Measurements from ENCODE around the gene FAM171A2. TPM values are rescaled to one million over a fixed set of nuclear protein-coding genes. Genes with fewer than 3 reads are reported as not detected.

Gene FAM171A2
- total and polyA plus RNA-seq, 2 donors (not counting 1 experiment from before 2014, with no cell fraction given), result 1.7 to 5.0 TPM

DNA sequence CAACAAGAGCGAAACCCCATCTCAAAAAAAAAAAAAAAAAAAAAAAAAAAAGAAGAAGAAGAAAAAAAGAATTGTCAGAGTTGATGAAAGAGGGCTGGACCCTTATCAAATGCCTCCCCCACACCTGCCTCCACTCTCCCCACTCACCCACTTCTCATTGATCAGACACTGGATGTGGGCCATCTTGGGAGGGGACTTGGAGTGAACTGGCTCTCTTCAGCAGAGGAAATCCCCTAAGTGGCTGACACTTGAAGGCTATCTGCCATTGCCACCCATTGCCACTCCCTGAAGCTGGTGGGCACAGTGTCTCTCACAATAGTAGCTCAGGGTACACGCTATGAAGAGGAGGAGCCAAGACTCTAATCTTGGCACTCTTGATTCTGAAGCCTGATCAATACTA, 24.2 kb upstream of the FAM171A2 start:
- H3K9me3 ChIP-seq (ENCODE audit: control insufficient read depth, insufficient read depth, low read depth, low read length), result no peaks in the 10 kb centered on the region
- no peak overlapping the region for H3K9ac ChIP-seq (ENCODE audit: insufficient read depth, low read length)
- no peak overlapping the region for H3K27ac ChIP-seq (ENCODE audit: insufficient read depth, low read length)
- no peaks in the 10 kb centered on the region for H4K20me1 ChIP-seq (ENCODE audit: control insufficient read depth, extremely low read depth, insufficient read depth, low read length)
- H3K36me3 ChIP-seq (ENCODE audit: control insufficient read depth, insufficient read depth, low read length), result no peaks in the 10 kb centered on the region
- no peak for DNase-seq (ENCODE audit: low read depth in 2 of 2)
- H3K79me2 ChIP-seq (ENCODE audit: control insufficient read depth, insufficient read depth, low read length), result no peaks in the 10 kb centered on the region
- no peak overlapping the region for H3K4me2 ChIP-seq (ENCODE audit: extremely low read depth, insufficient read depth, low read length)
- peaks cover 24% of the 10 kb centered on the region for H3K27me3 ChIP-seq (ENCODE audit: control insufficient read depth, insufficient read depth, low read length)
- no peak for TF ChIP-seq EZH2 (IDR thresholded peaks at IDR 0.05; ENCODE audit: low read length, missing control alignments)
- TF ChIP-seq, protein P1, sequence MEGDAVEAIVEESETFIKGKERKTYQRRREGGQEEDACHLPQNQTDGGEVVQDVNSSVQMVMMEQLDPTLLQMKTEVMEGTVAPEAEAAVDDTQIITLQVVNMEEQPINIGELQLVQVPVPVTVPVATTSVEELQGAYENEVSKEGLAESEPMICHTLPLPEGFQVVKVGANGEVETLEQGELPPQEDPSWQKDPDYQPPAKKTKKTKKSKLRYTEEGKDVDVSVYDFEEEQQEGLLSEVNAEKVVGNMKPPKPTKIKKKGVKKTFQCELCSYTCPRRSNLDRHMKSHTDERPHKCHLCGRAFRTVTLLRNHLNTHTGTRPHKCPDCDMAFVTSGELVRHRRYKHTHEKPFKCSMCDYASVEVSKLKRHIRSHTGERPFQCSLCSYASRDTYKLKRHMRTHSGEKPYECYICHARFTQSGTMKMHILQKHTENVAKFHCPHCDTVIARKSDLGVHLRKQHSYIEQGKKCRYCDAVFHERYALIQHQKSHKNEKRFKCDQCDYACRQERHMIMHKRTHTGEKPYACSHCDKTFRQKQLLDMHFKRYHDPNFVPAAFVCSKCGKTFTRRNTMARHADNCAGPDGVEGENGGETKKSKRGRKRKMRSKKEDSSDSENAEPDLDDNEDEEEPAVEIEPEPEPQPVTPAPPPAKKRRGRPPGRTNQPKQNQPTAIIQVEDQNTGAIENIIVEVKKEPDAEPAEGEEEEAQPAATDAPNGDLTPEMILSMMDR (conservative IDR thresholded peaks at IDR 0.05 in 1 of 2, IDR thresholded peaks at IDR 0.05 in 1 of 2; ENCODE audit: low read depth in 1 of 2, low read length in 2 of 2), result no peak
- H3K4me1 ChIP-seq (ENCODE audit: control insufficient read depth, extremely low read depth, insufficient read depth, low read length), result peaks cover 5% of the 10 kb centered on the region
- H3K4me3 ChIP-seq (replicated peaks in 1 of 4; ENCODE audit: control extremely low read depth in 1 of 4, insufficient read depth in 1 of 4, low read depth in 3 of 4, low read length in 4 of 4), result no peak overlapping the region
- no peak overlapping the region for H2AFZ ChIP-seq (ENCODE audit: low read length)

DNA sequence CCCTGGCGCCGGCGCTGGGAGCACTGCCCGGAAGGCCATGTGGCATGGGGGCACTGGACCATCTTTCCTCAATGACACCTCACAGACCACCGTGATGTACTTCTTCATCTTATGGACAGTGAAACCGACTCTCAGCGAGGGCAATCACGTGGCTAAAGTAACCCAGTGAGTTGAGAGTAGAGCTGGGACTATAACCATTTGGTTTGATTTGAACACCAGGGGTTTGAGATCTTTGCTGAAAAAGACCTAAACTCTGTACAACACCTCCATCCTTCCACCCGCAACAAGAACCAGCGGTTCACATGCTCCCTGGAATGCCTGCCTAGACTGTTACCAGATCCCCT, 22.5 kb upstream of the FAM171A2 start:
- Histone ChIP-seq H3K27ac (ENCODE audit: insufficient read depth, low read length) (no peak overlapping the region), H3K4me1 (ENCODE audit: control insufficient read depth, extremely low read depth, insufficient read depth, low read length) (peaks cover 5% of the 10 kb centered on the region), H3K9ac (ENCODE audit: insufficient read depth, low read length) (no peak overlapping the region), H3K4me2 (ENCODE audit: extremely low read depth, insufficient read depth, low read length) (peak overlapping the region; percentile 94), H3K4me3 (replicated peaks in 1 of 4; ENCODE audit: control extremely low read depth in 1 of 4, insufficient read depth in 1 of 4, low read depth in 3 of 4, low read length in 4 of 4) (no peak overlapping the region), H3K79me2 (ENCODE audit: control insufficient read depth, insufficient read depth, low read length) (no peaks in the 10 kb centered on the region), H4K20me1 (ENCODE audit: control insufficient read depth, extremely low read depth, insufficient read depth, low read length) (no peaks in the 10 kb centered on the region), H3K9me3 (ENCODE audit: control insufficient read depth, insufficient read depth, low read depth, low read length) (no peaks in the 10 kb centered on the region), H2AFZ (ENCODE audit: low read length) (no peak overlapping the region), H3K27me3 (ENCODE audit: control insufficient read depth, insufficient read depth, low read length) (peaks cover 29% of the 10 kb centered on the region), H3K36me3 (ENCODE audit: control insufficient read depth, insufficient read depth, low read length) (no peaks in the 10 kb centered on the region)
- TF ChIP-seq EZH2 (IDR thresholded peaks at IDR 0.05; ENCODE audit: low read length, missing control alignments), result no peak
- TF ChIP-seq, protein P1 (conservative IDR thresholded peaks at IDR 0.05 in 1 of 2, IDR thresholded peaks at IDR 0.05 in 1 of 2; ENCODE audit: low read depth in 1 of 2, low read length in 2 of 2), result no peak
- no peak for DNase-seq (ENCODE audit: low read depth in 2 of 2)

DNA sequence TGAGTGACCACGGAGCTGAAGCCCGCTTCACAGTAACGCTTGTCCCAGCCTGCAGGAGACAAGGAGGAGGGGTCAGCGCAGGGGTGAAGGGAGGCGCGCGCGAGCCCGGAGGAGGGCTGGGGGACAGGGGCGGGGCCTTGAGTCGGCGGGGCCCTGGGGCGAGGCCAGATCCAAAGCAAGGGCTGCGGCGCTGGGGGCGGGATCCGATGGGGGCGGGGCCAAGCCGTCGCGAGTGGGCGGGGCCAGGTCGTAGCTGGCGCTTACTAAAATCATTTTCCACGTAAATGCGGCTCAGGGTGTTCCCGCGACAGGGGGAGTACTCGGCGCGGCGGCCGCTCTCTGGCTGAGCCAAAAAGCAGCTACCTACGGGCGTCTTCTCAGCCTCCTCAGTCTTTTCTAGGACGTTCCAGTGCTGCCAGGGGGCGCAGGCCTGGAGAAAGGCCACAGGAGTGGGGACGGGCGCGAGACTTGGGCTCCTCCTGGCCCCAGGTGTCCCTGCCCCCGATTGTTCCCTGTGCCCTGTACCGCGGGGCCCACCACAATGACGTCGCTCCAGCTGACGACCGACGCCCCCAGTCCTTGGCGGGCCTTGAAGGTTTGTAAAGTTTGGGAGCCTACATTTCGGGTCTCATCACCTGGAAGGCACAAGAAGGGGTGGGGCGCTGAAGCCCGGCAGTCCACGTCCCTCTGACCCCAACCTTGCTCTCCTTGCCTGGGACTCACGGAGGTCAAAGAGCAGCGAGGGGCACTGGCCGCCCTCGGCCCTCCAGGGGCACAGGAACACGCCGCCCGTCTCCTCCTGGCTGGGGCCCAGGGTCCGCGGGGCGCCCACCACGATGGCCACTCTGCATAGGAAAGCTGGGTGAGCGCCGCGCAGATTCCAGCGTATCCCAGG, 21.9 kb upstream of the FAM171A2 start:
- peak; percentile 61 to 70 for DNase-seq (ENCODE audit: low read depth in 2 of 2)
- Histone ChIP-seq H3K79me2 (ENCODE audit: control insufficient read depth, insufficient read depth, low read length) (no peaks in the 10 kb centered on the region), H3K27ac (ENCODE audit: insufficient read depth, low read length) (no peak overlapping the region), H3K9ac (ENCODE audit: insufficient read depth, low read length) (peak overlapping the region; percentile 53), H3K4me2 (ENCODE audit: extremely low read depth, insufficient read depth, low read length) (peak overlapping the region; percentile 94), H4K20me1 (ENCODE audit: control insufficient read depth, extremely low read depth, insufficient read depth, low read length) (no peaks in the 10 kb centered on the region), H3K4me1 (ENCODE audit: control insufficient read depth, extremely low read depth, insufficient read depth, low read length) (peaks cover 5% of the 10 kb centered on the region), H3K36me3 (ENCODE audit: control insufficient read depth, insufficient read depth, low read length) (no peaks in the 10 kb centered on the region), H2AFZ (ENCODE audit: low read length) (peak overlapping the region; percentile 75), H3K4me3 (replicated peaks in 1 of 4; ENCODE audit: control extremely low read depth in 1 of 4, insufficient read depth in 1 of 4, low read depth in 3 of 4, low read length in 4 of 4) (peak overlapping the region; percentile 45 to 63 (median 60)), H3K27me3 (ENCODE audit: control insufficient read depth, insufficient read depth, low read length) (peaks cover 29% of the 10 kb centered on the region), H3K9me3 (ENCODE audit: control insufficient read depth, insufficient read depth, low read depth, low read length) (no peaks in the 10 kb centered on the region)
- TF ChIP-seq EZH2 (IDR thresholded peaks at IDR 0.05; ENCODE audit: low read length, missing control alignments), result no peak
- TF ChIP-seq, protein P1 (conservative IDR thresholded peaks at IDR 0.05 in 1 of 2, IDR thresholded peaks at IDR 0.05 in 1 of 2; ENCODE audit: low read depth in 1 of 2, low read length in 2 of 2), result peak in 1 of 2 donors; percentile 22

Data from fibroblast of lung (primary cell).